HG03432 (cell line): ENCODE data around the gene TTC23L.

Experiments
- ATAC-seq: cut with Tn5 transposase; IDR thresholded peaks from one replicate; pipeline ENCODE4 v1.9.1; 2021; ENCODE audit warnings: mild to moderate bottlenecking, moderate library complexity; ENCODE audit not compliant: unreplicated experiment

The TTC23L gene

DNA sequence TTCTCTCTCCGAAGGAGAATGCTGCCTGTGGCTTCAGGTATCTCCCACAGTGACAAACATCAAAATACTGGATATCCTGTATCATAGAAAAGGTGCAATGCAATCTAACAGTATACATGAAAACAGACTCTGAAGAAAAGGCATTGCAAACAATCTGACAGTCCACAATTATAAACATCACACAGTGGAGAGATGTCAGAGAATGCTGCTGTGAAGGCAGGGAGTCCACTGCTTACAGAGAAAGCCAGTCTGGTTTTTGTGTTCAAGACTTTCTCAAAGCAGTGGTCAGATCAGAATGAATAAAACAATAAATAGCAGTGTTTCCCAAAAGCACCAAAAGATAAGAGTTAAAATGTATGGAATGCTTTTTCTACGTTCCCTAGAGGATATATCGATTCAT lies 28.7 kb downstream of the TTC23L start:
- ATAC-seq = no peak

DNA sequence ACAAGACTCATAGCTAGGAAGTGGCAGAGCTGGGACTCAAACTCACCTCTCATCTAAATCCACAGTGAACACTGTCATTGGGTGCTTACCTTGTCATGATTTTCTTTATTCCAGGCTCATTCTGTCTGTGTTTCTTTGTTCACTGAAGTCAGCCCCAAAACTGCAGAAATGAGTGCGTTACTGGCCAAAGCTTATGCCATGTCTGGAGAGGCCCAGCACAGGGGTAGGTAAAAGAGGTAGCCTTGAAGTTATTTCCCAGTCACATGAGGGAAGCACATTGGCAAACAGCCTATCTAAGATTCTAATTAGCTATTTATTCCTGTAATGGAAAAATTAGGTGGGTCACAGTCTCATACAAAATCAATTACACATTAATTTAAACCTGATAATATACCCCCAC lies 29.8 kb downstream of the TTC23L start:
- no peak for ATAC-seq

DNA sequence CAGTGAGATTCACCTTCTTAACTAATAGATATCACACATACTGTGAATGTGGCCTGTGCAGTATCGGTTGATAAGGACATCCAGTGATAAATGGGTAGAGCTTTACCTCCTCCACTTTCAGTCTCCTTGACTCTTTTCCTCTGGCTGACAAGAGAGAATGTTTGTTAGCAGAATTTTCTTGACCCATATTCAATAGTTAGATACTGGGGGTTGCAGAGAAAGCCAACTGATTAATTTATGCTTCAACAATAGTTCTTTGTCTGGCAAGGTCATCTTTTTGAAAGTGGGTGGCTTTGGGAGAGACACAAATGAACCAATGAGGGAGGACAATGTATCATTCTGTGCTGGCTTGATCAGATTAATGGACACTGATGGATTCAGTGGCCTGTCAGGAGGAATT lies 30.3 kb downstream of the TTC23L start:
- ATAC-seq = no peak

DNA sequence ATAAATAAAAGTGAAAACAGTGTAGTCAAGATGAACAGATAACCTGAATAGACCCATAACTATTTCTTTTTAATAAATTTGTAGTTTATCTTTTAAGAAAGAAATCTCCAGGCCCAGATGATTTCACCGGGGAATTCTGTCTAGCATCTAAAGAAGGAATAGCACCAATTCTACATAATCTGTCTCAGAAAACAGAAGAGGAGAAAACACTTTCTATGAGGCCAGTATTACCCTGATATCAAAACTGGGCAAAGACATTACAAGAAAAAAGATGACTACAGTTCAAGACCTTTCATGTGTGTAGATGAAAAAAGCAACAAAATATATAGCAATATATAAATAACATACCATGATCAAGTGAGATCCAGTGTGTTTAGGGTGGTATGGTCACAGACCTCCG lies 31.4 kb downstream of the TTC23L start:
- no peak for ATAC-seq

DNA sequence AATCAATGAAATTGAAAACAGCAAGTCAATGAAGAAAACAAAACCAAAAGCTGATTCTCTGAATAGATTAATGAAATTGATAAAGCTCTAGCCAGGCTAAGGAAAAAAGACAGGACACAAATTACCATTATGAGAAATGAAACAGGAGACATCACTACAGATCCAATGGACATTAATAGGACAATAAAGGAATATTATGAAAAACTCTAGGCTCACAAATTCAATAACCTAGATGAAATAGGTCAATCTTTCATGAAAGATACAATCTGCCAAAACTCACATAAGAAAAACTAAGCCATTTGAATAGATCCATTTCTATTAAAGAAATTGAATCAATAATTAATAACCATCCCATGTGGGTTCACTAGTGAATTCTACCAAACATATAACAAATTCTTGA lies 37.3 kb downstream of the TTC23L start:
- ATAC-seq = no peak

DNA sequence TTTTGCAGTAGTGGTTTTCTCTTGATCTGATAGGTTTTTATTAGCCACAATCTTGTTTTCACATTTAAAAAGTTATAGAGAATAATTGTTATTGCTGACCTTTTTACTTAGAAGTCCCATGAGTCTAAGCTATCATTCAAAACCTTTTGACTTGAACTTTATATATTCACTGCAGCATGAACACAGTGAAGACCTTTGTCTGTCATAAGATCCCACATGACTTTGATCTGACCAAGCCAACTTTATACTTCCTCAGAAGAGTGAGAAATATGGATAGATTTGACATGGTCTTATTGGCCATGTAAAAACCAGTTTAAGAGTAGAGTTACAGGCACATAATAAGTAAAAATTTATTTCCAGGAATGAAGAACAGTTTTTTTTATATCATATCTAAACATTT lies 42.3 kb downstream of the TTC23L start:
- no peak for ATAC-seq

DNA sequence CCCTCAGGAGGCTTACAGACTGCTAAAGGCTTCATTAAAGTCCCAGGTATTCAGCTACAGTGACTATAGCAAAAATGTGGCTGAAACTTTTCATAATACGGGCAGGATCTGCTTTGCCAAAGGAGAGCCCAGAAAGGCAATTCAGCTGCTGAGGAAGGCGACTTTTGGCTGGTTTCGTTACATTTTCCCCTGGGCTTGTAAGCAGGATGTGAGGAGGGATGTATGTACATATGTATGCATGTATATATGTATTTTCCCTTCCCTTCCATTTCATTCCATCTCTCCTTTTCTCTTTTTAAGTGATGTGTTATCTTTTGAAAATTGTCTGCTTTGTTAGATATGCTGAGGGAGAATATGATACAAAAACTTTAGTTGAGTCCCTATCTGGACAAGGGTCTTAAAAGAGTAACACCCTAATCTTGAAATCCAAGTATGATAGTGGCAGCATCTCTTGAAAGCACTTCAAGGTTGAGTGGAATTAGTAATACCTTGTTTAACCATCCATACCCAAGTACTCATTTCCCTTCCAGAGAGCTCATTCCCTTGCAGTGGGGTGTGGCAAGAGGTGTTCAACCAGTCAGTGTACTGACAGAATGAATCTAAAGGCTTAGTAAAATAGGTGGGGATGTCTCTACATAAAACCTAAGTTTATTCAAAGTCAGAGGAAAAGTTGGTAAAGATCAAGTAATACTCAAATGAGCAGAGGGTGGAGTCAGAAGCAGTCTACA lies 47.6 kb downstream of the TTC23L start:
- no peak for ATAC-seq

DNA sequence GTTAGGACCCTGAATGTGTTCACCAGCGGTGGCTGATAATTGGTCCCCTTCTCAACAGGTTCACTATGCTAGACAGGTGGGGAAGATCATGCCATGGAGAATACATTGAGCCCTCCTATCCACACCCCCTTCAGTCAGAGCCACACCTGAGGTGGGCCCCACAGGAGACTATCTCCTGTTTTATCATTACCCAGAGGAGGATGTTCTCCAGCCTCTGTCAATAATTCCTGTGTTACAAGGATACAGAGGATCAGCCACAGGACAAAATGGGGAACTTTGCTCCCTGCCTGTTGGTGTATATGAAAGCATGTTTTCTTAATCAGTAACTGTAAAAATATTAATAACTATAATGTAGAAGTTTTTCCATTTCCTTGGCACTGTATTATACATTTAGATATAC lies 50.4 kb downstream of the TTC23L start:
- ATAC-seq = no peak

DNA sequence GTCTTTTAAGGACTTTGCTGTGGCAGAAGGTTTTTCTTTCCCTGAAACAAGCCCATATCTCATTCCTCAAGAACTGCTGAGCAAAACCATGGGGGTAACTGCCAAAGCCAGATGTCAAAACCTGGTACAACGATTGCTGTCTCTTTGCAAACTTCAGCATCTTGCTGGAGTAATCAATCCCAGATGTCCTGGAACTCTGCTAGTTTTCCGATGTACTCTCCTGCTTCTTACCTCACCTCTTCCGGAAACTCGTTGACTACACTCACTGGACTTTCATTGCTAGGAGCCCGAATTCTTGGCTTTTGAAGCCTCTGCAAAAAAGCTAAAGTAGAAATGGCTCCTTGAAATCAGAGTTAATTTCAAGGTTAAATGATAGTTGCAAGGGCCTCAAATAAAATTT lies 53.0 kb downstream of the TTC23L start:
- ATAC-seq = no peak

DNA sequence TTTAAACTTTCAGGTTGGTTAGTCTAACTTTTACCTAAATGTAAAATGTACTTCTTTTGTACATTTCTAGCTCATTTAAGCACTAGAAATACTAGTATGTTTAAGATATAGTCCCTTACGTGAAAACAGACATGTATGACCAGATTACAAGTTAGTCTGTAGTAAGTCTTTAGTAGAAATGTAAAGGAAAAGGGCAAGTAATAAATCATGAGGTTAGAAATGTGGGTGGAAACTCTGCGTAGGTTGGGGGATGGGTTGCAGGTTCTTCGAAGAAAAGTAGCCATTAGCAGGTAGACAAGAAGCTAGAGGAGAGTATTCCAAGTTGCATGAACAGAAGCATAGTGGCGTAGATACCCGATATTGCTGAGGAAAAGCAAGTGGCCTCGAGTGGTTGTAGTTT lies 53.5 kb downstream of the TTC23L start:
- ATAC-seq = no peak

DNA sequence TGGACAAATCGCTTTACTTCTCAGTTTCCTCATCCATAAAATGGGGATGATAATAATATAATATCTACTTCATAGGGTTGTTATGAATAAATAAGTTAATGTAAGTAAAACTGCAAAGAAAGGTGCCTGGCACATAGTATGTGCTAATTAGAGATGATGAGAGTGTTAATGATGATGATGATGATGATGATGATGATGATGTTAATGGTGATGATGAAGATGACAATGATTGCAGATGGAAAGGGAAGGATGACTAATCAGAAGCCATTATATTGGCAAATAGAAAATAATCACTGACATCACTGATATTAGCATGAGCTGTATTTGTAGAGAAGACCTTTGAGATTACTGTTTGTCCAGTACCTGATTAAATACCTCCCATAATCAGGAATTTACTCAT lies 55.8 kb downstream of the TTC23L start:
- no peak for ATAC-seq

DNA sequence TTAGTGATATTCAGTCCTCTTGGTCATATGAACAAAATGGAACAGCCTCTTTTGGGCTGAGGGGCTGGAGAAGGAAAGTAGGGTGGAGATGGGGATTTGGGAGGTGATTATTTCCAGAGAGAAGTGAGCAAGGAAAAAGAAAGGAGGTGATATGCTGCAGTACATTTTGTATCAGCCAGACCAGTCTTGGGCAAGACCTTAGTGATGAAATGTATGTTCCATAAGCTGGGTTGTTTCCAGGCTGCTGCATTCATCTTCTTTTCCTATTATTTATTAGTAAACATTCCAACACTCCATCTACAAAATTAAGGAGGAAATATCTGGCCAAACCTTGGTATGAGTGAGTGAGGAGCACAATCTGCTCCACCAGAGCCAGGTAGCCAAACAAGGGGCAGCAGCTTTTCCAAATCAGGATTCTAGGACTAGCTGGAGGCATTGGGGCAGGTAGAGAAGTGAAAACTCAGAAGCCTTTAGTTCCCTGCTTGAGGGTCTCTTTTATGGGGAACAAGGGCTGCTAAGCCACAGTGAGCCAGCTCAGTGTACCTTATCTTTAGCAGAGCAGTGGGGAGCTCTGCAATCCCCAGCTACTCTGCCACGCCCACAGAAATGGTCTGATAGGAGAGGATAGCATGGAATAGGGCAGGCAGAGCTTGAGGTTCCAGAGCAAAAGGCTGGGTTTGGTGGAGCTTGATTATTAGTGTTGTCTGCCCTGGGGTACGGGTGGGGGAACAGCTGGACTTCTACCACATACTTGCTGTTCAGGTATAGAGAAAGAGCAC lies 56.9 kb downstream of the TTC23L start:
- ATAC-seq = no peak

DNA sequence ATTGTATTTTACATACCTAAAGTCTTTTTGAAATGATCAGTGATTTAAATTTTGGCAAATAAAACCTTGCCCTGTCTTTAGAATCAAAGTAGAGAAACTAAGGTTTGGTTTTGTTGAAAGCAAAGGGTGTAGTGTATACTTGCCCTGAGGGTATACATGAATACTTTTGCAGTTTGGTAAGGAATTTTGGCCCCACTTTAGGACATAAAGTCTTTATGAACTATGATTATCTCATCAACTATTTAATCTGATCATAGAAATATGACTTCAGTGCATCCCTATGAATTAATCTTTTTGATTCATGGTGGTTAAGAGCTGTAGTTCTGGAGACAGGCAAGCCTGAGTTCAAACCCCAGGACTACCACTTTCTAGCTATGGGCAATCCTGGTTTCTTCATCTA lies 58.7 kb downstream of the TTC23L start:
- no peak for ATAC-seq

DNA sequence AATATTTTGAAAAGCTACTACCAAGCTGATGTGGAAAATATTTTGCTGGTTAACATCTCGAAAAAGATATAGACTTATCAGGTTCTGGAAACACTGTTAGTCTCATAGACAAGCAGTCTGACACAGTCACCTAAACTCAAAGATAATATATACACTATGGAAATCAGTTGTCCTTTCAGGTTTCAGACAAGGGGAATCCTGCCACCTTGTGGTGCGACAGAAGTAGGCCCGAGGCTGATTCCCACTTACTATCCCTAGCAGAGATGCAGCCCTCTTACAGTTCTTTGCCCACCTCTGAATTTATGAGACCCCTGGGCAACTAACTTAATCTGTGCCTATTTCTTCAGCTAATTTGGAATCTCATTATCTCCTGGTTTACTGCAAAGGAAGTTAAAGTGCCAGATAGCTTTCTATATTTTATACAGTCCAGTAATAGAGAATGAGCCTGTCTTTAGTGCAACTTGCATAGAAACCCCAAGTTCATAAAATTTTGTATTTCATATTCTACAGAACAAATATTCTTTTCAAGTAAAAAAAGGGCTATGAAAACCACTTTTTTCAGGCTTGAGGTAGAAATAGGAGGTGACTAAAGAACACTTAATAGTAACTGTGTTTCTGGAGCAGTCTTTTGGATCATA lies 59.4 kb downstream of the TTC23L start:
- peak; percentile 82 for ATAC-seq

DNA sequence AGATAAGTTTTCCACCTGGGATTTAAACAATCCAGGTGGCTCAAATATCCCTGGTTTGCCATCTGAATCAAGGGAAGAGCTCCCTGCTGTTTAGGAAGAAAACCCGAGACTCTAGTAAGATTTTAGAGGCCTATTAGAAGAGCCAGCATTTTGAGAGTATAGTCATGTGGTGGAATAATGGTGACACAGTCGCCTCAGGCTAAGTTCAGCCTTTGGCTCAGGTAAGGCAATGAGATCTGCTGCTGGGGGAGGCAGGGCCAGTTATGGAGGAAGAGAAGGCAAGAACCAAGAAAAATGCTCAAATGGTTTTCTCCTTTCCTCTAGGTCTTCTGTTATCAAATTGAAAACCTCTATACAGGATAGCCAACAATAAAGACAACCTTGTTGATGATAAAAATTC lies 60.1 kb downstream of the TTC23L start:
- no peak for ATAC-seq

DNA sequence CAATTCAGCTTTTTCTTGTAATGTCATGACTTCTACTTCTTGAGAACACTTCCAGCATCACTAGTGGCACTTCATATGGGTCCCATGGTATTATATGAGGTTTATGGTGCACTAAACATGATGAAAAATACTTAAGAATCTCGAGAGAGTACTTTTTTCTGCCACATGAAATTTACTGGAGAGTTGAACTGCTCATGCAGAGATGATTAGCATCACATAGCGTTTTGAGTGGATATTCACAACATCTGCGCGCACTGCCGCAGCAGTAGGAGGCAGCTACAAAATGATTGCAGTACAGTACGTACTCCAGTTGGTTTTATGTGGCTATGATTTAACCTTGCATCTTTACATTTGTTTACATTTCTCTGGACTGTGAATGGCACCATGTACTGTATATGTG lies 61.7 kb downstream of the TTC23L start:
- ATAC-seq = no peak

DNA sequence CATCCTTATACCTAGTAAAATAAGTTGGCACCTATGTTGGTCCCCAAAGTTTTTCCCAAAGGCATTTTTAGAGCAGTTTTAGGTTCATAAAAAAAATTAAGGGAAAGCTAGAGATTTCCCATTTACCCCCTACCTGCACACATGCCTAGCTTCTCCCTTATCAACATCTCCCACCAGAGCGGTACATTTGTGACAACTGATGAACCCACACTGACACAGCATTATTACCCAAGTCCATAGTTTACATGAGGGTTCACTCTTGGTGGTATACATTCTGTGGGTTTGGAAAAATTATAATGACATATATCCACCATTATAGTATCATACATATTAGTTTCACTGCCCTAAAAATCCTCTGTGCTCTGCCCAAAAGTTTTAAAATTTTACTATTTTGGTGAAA lies 64.3 kb downstream of the TTC23L start:
- no peak for ATAC-seq

DNA sequence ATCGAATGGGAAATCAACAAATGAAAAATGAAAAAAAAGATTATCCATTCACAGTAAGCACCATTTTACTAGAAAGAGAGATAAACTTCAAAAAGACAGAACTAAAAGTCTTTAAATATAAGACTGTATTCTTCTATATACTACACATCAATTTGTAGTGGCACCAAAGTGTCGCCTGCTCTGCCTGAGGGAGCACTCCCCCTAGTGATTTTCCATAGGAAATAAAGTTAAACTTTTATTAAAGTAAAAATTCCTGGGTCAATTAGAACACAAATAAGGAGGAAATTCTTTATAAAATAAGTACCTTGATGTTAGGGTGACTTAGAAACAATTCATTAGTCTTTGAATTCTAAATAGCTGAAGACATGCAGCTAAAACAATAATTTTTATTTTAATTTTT lies 66.6 kb downstream of the TTC23L start:
- no peak for ATAC-seq

DNA sequence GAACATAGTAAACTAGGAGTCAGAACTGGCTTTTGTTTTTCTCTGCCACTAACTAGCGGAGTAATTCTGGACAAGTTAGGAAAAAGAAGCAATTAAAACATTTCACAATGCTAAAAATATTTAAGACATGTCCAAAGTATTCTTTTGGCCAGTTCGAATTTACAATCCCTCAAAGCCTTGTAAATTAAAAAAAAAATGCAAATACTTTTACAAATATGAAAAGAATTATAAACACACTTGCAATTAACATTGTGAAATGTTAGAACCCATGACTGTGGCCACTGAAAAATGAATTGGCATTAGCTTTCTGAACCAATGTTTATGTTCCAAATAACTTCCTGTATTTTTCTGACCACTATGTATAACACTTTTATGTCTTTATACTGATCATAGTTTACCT lies 74.1 kb downstream of the TTC23L start:
- ATAC-seq = no peak

DNA sequence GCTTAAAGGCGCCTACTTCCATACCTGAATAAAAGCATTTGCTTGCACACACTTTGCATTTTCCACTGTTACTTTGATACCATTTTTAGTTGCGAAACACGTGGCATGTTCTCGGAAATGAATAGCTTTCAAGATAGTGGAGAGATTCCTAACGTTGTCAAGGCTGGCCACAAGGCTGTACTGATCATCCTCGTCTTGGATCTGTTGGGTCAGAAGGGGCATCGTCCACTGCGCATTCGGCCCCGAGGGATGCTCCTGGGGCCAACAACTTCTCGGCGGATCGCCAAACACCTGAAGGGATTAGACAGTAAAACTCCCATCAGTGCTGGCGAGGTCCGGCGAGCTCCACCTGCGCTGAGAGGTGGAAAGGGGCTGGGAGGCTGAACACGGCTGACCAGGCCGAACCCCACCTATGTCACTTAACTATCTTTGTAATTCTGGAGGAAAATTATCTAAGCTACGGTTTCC lies 75.7 kb downstream of the TTC23L start:
- ATAC-seq = peak; percentile 17

DNA sequence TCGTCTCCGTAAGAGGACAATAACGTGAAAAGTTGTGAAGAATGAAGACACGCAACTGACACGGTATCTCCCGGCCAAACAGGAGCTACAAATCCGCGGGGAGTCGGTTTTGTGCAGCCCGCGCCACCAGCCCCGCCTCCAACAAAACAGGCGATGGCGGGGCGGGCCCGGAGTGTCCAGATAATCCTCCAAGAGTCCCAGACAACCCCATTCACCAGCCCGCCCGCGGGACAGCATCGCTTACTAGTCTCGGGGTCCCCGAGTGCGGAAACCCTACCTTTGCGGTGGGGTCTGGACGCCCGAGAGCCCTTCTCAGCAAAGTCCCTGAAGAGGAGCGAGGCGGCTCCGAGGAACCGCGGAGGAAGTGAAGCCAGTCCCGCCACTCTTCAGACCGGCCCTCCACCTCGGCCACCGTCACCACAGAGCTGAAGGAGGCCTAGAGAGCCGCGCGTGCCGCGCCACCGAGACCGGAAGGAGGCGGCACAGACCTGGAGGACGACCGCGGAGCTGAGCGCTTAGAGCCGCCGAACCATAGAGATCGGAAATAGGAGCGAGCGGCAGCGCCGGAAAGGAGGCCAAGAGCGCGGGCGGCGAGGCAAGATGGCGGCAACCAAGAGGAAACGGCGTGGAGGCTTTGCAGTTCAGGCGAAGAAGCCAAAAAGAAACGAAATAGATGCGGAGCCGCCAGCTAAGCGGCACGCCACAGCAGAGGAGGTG lies 76.3 kb downstream of the TTC23L start, which contains the start of the genes BRIX1 and RAD1:
Gene BRIX1 (plus strand): TSS at position 573 of the 717 bp plus-strand sequence. CDS start 28 bp downstream, at position 601.
Gene RAD1 (minus strand): TSS at position 366 of the 717 bp plus-strand sequence. CDS start 612 bp downstream, outside the sequence.
- peak; percentile 98 for ATAC-seq
